ENCODE data around the gene DAB2IP.

The DAB2IP gene

DNA sequence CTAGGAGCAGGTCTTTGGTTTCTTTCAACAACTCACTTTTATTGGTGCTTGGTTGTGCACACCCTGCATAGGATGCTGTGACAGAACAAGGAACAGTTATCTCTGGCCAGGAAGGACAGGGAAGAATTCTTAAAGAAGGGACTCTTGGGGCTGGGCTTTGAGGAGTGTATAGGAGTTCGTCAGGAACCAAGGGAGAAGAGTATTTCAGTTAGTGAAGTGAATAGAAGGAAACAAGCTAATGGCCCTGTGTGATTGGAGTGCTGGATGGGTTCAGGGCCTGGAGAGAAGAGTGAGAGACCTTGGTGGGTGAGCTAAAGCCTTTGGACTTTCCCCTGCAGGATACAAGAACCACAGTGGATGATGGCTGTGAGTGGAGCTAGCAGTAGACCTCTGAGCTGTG is 32.2 kb downstream of the DAB2IP start:
- no peak for DNase-seq (ENCODE audit: low read depth in 1 of 2, low spot score in 1 of 2)

DNA sequence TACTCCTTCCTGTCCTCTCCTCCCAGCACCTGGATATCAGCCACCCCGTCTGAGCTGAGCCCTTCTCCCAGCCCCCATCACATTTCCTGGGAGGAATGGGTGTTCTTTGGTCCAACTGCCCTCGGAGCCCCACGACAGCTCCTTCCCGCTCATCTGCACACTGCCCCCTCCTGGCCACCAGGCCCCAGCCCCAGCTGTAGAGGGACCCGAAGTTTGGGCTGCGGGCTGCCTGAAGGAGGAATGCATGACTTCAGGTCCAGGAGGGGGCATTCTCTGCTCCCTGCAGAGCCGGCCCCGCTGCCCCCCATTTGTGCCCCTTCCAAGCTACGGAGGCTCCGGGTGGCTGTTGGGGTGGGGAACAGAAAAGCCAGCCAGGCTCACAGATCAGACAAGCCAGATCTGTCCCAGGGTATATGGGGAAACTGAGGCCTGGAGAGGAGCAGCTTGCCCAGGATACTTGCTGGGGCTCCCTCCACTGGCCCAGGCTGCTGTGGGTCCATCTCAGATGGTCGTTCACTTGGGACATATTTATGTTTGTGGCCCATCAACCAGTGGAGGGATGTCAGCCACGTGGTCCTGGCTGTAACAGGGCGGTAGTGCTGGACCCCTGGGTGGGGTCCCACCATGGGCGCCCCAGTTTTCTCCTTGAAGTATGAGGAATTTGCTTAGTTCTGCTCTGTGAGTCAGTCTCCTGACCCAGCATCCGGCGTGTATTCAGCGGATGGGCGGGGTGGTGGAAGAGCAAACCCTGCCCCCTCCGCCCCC is 33.1 kb downstream of the DAB2IP start:
- no peak for DNase-seq (ENCODE audit: low read depth in 1 of 2, low spot score in 1 of 2)

DNA sequence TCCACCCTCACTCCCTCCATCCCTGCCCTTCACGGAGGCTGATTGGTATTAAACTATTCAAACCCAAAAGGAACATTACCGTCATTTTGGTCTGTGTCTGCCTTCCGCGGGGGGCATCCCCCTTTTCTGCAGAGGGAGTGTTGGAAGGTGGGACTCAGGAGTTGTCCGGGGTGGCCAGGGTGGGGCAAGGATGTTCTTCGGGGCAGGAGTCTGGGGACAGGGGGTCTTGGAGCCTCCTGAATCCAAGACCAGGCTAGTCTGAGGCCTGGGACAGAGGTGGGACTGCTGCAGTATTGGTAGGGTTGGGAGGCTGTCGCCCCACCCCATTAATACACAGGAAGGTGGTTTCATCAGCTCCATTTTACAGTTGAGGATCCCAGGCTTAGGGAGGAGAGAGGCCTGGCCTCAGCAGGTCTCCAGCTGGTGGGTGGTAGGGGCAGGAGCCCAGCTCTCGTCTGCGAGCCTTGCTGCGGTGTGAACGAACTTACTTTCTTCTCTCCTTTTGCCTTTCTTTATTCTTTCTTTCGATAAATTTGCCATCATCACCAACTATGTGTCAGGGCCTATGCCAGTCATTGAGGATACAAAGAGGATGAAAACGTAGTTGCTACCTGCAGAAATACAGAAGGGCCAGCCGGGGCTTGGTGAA is 33.8 kb downstream of the DAB2IP start:
- DNase-seq (ENCODE audit: low read depth in 1 of 2, low spot score in 1 of 2), result no peak

GRCh38 chr9:121685795-121686377 is 34.5 kb downstream of the DAB2IP start:
- no peak for DNase-seq (ENCODE audit: low read depth in 1 of 2, low spot score in 1 of 2)

- no peak for DNase-seq (ENCODE audit: low read depth in 1 of 2, low spot score in 1 of 2)
Measured at GRCh38 chr9:121686930-121687541, 35.6 kb downstream of the DAB2IP start.

GRCh38 chr9:121688146-121688680 is 36.8 kb downstream of the DAB2IP start:
- no peak for DNase-seq (ENCODE audit: low read depth in 1 of 2, low spot score in 1 of 2)

GRCh38 chr9:121688681-121689080 is 37.2 kb downstream of the DAB2IP start:
- no peak for DNase-seq (ENCODE audit: low read depth in 1 of 2, low spot score in 1 of 2)

DNA sequence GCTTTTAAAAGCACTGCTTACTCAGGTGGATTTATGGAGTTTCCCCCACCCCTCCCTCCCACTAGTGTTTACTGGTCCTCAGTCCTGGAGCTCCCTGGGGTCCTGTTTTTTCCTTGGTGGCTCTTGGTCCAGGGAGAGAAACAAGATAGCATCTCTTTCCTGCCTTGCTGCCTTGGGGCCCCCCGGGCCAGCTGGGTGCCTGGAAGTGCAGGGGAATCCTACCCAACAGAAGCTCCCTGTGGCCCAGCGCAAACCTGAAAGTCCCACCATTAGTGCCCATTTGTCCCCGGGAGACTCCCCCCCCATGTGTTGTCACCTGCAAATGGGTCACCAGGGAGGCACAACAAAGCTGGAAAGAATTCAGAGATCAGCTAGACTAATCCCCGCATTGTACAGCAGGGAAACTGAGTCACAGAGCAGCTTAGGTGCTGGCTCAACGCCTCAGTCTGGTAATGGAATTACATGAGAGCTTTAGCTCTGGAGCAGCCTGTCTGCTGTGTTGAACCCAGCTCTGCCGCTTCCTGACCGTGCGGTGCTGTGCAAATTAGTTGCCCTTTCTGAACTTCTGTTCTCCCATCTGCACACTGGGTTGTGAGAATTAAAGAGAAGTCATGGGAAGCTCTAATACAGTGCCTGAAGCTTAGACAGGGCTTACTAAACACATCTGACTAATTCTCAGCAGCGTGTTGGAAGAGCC is 38.2 kb downstream of the DAB2IP start:
- DNase-seq (ENCODE audit: low read depth in 1 of 2, low spot score in 1 of 2), result no peak

- DNase-seq (ENCODE audit: low read depth in 1 of 2, low spot score in 1 of 2), result no peak
Measured at GRCh38 chr9:121690316-121690715, 38.9 kb downstream of the DAB2IP start.

DNA sequence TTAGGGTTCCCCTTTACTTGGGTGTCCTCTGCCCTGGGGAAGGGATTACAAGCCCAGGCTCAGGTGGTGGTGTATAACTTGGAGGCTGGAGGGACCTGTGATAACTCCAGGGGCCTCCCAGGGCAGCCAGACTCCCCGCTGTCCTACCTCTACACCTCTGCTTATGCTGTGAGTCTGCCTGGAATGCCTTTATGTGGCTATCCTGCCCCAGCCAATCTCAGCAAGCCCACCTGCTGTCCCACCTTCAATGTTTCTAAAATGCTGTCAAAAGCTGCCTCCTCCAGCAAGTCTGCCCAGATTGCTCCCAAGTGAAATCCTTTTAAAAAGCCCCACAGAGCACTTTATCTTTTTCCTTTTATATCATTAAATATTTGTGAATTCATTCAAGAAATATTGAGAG is 39.3 kb downstream of the DAB2IP start:
- DNase-seq (ENCODE audit: low read depth in 1 of 2, low spot score in 1 of 2), result no peak

GRCh38 chr9:121691890-121692289 is 40.5 kb downstream of the DAB2IP start:
- no peak for DNase-seq (ENCODE audit: low read depth in 1 of 2, low spot score in 1 of 2)

GRCh38 chr9:121692606-121693387 is 41.4 kb downstream of the DAB2IP start:
- no peak for DNase-seq (ENCODE audit: low read depth in 1 of 2, low spot score in 1 of 2)

- no peak for DNase-seq (ENCODE audit: low read depth in 1 of 2, low spot score in 1 of 2)
Measured at GRCh38 chr9:121693388-121693670, 41.9 kb downstream of the DAB2IP start.

DNA sequence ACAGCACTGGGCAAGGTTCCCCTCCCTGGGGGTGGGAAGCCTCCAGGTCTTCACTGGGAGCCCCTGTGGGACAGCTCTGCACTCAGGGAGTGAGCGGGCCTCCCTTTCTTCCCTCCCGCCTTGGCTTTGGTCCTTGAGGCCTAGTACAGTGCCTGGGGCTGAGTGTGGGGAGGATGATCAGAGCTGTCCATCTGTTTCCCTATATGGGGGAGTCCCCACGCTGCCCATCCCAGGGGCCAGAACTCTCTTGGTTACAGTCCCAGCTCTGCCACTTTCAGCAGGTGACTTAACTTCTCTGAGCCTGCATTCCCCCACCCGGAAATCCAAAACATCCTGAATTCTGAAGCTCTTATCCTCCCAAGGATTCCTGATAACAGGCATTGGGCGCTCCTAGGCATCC is 42.6 kb downstream of the DAB2IP start:
- no peak for DNase-seq (ENCODE audit: low read depth in 1 of 2, low spot score in 1 of 2)

- no peak for DNase-seq (ENCODE audit: low read depth in 1 of 2, low spot score in 1 of 2)
Measured at GRCh38 chr9:121694600-121694999, 43.2 kb downstream of the DAB2IP start.

- no peak for DNase-seq (ENCODE audit: low read depth in 1 of 2, low spot score in 1 of 2)
Measured at GRCh38 chr9:121696930-121697329, 45.5 kb downstream of the DAB2IP start.

GRCh38 chr9:121698627-121699570 is 47.5 kb downstream of the DAB2IP start:
- DNase-seq (ENCODE audit: low read depth in 1 of 2, low spot score in 1 of 2), result no peak

DNA sequence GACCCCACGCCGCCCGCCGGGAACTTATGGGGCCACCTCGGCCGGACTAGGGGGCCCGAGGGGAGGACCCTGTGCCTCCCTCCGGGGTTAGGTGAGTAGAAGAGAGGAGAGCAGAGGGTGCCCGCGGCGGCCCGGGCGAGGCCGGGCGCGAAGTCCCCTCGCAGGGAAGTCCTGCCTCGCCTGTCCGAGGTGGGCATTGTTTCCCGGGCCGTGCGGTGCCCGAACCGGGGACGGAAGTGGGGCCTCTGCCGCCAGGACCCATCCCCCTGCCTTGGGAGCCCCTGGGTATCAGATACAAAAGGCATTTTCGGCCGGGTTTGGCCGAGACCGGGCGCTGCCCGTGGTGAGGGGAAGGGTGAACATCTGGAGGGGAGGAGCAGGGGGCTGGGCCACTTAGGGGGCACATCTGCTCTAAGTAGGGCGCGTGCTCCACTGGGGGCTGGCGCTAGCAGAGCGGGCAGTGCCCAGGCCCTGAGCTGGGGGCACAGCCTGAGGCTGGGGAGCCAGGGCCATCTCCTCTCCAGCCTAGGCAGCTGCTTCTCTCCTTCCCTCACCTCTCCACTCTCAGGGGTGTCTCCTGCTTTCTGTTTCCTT is 48.2 kb downstream of the DAB2IP start:
- DNase-seq (ENCODE audit: low read depth in 1 of 2, low spot score in 1 of 2), result no peak

DNA sequence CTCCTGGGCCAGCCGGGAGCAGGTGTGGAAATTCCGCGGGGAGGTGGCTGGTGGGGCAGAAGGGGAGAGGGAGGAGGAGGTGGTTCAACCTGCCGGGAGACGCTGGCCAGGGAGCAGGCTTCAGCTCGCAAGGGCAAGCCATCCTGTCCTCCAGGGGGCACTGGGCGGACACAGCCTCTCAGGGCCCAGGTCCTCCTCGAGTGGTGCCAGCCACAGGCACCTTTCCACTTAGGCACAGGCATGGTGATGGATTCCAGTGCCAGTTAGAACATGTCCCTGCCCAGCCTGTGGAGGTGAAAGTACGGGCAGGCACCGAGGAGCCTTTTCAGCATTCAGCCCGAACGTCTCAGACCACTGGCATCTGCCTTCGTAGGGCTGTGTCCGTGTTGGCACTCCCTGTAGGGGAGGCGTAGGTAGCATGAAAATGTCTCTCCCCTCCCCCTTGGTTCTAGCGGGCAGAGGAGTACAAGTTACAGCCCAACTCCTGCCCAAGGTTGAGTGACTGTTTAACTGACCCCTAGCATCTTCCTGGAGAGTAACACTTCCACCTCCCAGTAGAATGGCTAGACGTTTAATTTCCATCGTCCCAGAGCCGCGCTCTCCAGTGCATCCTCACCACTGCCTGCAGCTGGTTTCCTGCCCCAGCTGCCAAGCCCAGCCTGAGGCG is 48.9 kb downstream of the DAB2IP start:
- DNase-seq (ENCODE audit: low read depth in 1 of 2, low spot score in 1 of 2), result no peak

Data from activated T-helper 1 cell treated with anti-CD3 and anti-CD28 coated beads, Interleukin-2, amount 50 U/mL, for 16 hours (primary cell).